GM21786 (cell line): ENCODE data around the gene ZFHX2.
"Not testable (repeated sequence)": the region's sequence is repeated elsewhere in the genome, so short reads cannot be mapped to it uniquely, and the experiment has no call there.

ENCODE experiments used
- ATAC-seq: cut with Tn5 transposase; IDR thresholded peaks from one replicate; pipeline ENCODE4 v1.9.1; 2021; ENCODE audit not compliant: unreplicated experiment

Gene ZFHX2

DNA sequence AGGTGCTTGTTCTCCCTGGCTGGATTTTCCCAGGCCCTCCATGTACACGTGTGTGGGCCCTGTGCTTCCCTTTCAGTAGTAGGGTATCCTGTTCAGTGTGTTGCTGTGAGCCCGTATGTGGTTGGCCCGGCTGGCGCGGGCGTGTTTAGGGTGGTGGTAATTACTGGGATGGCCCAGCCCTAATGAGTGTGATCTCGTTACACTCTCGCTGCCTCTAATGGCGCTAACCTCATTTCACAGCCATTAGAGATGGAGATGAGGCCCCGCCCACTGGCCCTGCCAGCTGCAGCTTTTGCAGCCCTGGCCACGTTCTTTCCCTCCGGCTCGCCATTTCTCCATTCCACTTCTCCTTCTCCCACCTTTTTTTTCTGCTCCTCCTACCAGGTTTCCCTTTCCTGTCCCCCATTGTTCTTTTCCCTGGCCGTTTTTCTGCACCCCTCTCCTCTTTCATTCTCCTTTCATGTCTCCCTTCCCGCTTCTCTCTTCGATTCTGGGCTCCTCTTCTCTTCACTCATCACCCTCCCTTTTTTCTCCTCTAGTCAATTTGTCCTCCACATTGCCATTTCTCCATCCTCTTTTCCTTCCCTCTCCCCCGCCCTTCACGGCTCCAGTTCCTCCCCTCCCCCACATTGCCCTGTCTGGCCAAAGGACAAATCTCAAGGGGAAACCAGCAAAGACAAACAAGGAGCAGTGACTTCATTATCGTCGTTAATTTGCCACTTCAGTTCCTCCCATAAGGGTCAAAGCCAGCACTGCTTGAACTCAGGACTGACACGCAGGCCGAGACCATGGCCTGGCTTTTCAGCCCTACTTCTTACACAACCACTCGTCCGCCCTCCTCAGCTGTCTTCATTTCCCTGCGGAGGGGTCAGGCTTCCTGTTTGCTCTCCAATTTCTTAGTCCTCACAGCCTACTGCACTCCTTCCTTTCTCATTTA, 6.8 kb downstream of the ZFHX2 start:
- ATAC-seq = no peak

DNA sequence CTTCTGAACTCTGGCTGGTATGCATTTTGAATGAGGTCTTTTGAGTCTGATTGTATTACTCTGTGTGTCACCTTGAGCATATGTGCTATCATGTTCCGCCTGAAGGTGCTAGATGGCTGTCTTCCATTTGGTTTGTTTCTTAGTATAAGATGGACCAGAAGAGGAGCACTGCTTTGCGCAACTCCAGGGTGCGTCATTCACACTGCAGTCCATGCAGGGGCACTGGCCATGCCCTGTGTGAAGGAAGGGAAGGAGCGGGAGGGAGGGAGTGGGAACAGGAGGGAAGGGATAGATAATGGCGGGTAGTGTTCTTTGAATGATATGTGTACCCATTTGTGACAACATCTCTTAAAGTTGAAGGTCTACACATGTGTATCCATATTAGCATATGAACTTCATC, 8.2 kb downstream of the ZFHX2 start:
- ATAC-seq = no peak

- no peak for ATAC-seq
Measured at GRCh38 chr14:23542261-23542660, 9.3 kb downstream of the ZFHX2 start.

DNA sequence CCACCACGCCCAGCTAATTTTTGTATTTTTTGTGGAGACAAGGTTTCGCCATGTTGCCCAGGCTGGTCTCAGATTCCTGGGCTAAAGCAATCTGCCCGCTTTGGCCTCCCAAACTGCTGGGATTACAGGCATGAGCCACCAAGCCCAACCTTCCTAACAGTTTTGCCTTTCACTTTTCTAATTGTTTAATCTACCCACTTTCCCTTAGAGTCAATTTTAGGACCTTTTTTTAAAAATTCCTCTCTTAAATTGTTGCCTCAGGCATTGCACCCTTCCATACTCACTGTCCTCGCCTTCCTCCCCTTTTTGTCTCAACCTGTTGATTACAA, 11.5 kb downstream of the ZFHX2 start:
- ATAC-seq = no peak

GRCh38 chr14:23539248-23540140, 12.1 kb downstream of the ZFHX2 start:
- peak; percentile 52 for ATAC-seq

- ATAC-seq = no peak
Measured at GRCh38 chr14:23538785-23539184, 12.8 kb downstream of the ZFHX2 start.

GRCh38 chr14:23538050-23538718, 13.4 kb downstream of the ZFHX2 start:
- no peak for ATAC-seq

- no peak for ATAC-seq
Measured at GRCh38 chr14:23537351-23538049, 14.1 kb downstream of the ZFHX2 start.

GRCh38 chr14:23536906-23537305, 14.7 kb downstream of the ZFHX2 start:
- ATAC-seq = not testable (repeated sequence)

DNA sequence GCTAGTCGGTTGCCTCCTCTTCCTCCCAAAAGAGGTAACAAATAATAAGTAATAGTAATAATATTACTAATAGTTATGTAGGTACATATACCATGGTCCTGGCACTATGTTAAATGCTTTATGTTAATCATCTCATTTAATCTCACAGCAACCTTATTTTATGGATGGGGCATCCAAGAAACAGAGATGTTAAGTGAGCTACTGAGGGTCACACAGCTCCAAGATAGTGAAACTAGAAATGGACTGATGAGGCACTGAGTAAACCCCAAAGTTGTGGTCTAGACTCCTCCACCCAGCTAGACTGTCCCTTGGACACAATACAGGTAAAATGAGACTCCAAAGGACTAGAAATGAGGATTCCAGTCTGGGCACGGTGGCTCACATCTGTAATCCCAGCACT, 15.1 kb downstream of the ZFHX2 start:
- no peak for ATAC-seq

DNA sequence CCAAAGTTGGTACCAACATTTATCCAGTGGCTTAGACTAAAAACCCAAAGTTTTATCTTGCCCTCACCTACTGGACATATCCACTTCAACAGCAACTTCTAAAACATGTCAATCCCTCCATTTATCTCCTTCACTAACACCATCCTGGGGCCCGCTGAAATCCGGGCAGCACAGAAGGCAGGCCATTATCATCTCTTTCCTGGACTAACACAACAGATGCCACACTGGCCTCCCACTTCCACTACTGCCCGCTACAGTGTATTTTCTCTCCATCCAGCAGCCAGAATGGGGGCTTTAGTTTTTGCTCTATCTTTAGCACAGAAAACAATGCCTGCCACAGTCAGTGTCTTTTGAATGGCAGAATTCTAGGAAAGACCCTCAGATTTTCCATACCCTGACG, 15.6 kb downstream of the ZFHX2 start:
- ATAC-seq = no peak

GRCh38 chr14:23533652-23534435, 17.7 kb downstream of the ZFHX2 start:
- no peak for ATAC-seq

DNA sequence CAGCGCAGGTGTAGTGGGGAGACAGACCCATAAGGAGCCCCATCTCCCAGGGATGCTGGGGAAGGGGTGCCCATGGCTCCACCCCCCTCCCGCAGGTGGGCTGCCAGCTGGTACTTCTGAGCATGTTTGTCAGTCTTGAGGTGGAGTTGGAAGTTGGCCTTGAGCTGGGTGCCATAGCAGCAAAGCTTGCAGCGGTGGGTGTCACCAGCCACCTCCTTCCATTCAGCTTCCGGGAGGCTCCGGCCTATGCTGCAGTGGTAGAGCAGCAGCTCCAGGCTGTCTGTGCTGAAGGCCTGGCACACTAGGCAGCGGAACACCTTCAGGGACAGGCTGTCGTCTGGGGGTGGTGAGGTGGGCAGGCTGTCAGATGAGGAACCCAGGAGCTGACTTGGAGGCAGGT, 18.9 kb downstream of the ZFHX2 start:
- no peak for ATAC-seq

GRCh38 chr14:23531391-23531790, 20.2 kb downstream of the ZFHX2 start:
- no peak for ATAC-seq

GRCh38 chr14:23530375-23531055, 21.1 kb downstream of the ZFHX2 start:
- ATAC-seq = no peak

- ATAC-seq = no peak
Measured at GRCh38 chr14:23529016-23529415, 22.5 kb downstream of the ZFHX2 start.

- no peak for ATAC-seq
Measured at GRCh38 chr14:23528555-23528954, 23.0 kb downstream of the ZFHX2 start.

DNA sequence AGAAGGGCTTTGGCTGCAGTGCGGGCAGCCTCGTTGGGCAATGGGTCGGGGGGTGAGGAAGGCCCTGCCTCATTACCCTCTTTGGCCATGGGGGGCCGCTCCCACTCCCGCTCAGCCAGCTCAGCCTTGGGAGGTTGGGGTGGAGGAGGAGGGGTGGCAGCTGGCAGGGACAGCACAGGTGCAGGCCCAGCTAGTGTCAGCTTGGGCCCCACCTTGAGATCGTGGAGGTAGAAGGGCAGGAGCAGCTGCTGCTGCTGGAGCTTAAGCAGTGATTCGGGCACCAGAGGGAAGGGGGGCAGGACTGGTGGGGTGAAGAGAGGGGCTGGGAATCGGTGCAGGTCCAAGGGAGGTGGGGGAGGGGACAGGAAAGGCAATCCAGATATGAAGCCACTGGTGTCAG, 26.0 kb downstream of the ZFHX2 start:
- ATAC-seq = no peak

GRCh38 chr14:23524954-23525353, 26.6 kb downstream of the ZFHX2 start:
- ATAC-seq = no peak
